Ectodermal cell (in vitro differentiated cells): ENCODE data around the gene CAPN13.

Source experiments
- H3K27ac ChIP-seq: 2 replicates; pipeline ENCODE4 v1.7.0; 2013; ENCODE audit warnings: mild to moderate bottlenecking, low read depth, low read length; ENCODE audit not compliant: insufficient read depth, poor library complexity, severe bottlenecking
- H3K27me3 ChIP-seq: 2 replicates; pipeline ENCODE4 v1.7.0; 2013; ENCODE audit warnings: mild to moderate bottlenecking, low read length; ENCODE audit not compliant: insufficient read depth, control insufficient read depth, poor library complexity, severe bottlenecking
- H3K36me3 ChIP-seq: one replicate; pipeline ENCODE4 v1.7.0; 2013; ENCODE audit warnings: low read length; ENCODE audit not compliant: control insufficient read depth, insufficient read depth
- H3K4me1 ChIP-seq: one replicate; pipeline ENCODE4 v1.7.0; 2013; ENCODE audit warnings: low read length; ENCODE audit not compliant: control insufficient read depth, insufficient read depth
- H3K4me3 ChIP-seq: 2 replicates; pipeline ENCODE4 v1.7.0; 2013; ENCODE audit warnings: low read depth, low read length, control low read depth; ENCODE audit not compliant: insufficient read depth
- H3K9me3 ChIP-seq: 2 replicates; pipeline ENCODE4 v1.7.0; 2013; ENCODE audit warnings: mild to moderate bottlenecking, low read length, moderate library complexity; ENCODE audit not compliant: control insufficient read depth
- WGBS, 2 experiments: methylation state at CpG; one replicate each; pipeline ENCODE4 v1.1.7; 2013; ENCODE audit warnings: missing lambda C conversion rate in 2 of 2; 5-methylcytosine and 5-hydroxymethylcytosine counted together

The CAPN13 gene

DNA sequence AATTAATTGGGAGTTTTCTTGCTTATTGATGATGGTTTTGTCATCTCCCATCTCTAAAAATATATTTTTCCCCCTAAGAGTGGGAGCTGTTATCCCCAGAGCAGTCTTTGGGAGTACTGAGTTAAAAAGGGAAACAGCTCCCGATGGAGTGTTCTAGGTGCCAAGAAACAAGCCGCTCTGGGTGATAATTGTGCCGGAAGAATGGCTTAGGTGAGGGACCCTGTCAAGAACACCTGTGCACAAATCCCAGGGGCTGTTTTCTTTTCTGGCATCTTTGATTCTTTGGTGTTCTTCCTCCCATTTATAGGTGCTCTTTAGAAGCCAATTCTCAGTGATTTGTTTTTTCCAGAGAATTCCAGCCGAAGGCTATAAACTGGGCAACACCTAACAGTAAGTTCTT, 1.4 kb upstream of the CAPN13 start:
- Histone ChIP-seq H3K9me3 (no peaks in the 10 kb centered on the region), H3K4me3 (no peak overlapping the region), H3K27me3 (no peaks in the 10 kb centered on the region), H3K4me1 (no peaks in the 10 kb centered on the region), H3K27ac (no peak overlapping the region), H3K36me3 (no peaks in the 10 kb centered on the region)
- WGBS, 2 experiments = 95% methylated on average over 4 of the region's 4 CpGs

DNA sequence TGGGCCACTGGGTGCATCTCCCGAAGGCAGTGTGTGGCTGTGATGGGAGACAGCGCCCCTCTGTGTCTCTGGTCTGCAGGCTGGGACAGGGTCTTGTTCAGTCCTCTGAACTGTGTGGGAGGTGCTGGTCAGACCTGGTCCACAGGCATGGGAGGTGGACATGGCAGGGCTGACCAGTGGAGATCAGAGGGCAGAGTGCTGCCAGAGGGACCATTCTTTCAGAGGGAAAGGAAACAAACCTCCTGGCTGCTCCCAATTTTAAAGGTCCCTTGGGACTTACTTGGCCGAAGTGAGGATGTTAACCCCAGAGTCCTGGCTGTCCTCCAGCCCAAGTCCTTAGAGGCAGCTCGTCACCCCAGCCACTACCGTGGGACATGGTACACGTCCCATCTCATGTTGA, 4.0 kb downstream of the CAPN13 start:
- Histone ChIP-seq H3K27me3 (no peaks in the 10 kb centered on the region), H3K27ac (no peak overlapping the region), H3K4me3 (no peak overlapping the region), H3K9me3 (no peaks in the 10 kb centered on the region), H3K36me3 (no peaks in the 10 kb centered on the region), H3K4me1 (no peaks in the 10 kb centered on the region)
- WGBS, 2 experiments = 91 to 97% methylated on average over 6 of the region's 6 CpGs

GRCh38 chr2:30802611-30803010, 4.6 kb downstream of the CAPN13 start:
- Histone ChIP-seq H3K4me1 (no peaks in the 10 kb centered on the region), H3K4me3 (no peak overlapping the region), H3K27ac (no peak overlapping the region), H3K27me3 (no peaks in the 10 kb centered on the region), H3K36me3 (no peaks in the 10 kb centered on the region), H3K9me3 (no peaks in the 10 kb centered on the region)
- WGBS, 2 experiments = 86 to 87% methylated on average over 4 of the region's 4 CpGs

DNA sequence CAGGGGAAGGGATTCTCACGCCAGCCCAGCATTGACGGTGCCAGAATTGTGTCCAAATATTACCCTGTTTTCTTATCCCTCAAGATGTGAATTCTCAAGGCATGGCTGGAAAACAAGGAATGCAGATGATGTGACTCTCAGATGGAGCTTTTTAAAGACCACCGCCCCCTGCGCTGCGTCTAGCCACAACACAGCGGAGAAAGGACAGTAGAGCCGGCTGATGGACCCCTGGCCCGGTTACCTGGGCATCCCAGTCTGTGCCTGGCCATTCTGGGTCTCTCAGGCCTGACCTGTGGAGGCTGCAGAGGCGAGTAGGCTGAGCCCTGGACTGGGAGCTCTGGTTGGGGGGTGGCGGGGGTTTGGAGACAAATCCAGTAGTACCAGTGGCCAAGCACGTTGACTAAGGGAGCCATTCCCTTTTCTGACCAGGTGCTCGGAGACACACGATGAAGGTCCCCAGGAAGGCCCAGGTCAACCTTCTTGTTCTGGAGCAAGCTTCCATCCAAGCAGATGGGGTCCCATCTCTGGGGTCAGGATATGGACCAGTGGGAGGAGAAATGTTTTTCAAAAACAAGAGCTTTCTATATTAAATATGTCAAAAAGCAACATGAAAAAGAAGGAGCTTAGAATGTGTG, 5.3 kb downstream of the CAPN13 start:
- Histone ChIP-seq H3K9me3 (no peaks in the 10 kb centered on the region), H3K4me1 (no peaks in the 10 kb centered on the region), H3K27ac (no peak overlapping the region), H3K36me3 (no peaks in the 10 kb centered on the region), H3K4me3 (no peak overlapping the region), H3K27me3 (no peaks in the 10 kb centered on the region)
- 94 to 95% methylated on average over 13 of the region's 13 CpGs for WGBS, 2 experiments

DNA sequence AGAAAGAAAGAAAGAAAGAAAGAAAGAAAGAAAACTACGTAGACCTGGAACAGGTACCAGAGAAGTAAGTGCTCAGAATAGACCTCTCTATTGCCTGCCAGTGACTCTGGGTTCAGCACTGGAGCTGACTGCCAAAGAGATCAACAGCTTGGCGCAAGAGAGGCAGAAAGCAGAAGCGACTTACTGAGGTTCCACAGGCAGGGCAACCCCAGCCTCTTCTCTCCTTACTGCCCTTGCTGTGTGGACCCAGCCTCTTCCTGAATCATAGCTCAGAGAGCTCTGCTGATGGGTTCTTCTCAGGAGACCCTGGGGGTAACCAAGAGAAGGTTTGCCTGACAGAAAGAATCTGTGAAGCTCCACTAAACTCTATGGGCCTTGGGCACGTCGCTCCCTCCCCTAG, 7.1 kb downstream of the CAPN13 start:
- Histone ChIP-seq H3K27me3 (no peaks in the 10 kb centered on the region), H3K9me3 (no peaks in the 10 kb centered on the region), H3K36me3 (no peaks in the 10 kb centered on the region), H3K4me3 (no peak overlapping the region), H3K27ac (no peak overlapping the region), H3K4me1 (no peaks in the 10 kb centered on the region)
- 92 to 94% methylated on average over 5 of the region's 5 CpGs for WGBS, 2 experiments

DNA sequence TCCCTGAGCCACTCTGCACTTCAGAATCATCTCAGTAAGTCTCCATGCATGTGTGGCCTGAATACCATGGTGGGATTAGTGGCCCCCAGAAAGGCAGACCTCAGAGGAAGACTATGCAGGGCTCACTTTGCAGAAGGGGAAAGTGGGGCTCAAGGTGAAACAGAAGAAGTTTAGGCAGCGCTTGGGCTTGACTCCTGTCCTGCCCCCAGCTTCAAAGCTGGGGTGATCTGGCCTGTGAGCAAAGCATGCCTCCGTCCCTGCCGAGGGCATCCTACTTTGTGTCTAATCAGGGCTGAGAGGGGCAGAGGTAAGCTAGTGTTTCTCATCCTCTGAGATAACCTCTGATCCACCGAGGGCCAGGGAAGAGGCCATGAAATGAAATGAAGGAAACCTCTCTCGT, 7.9 kb downstream of the CAPN13 start:
- no peaks in the 10 kb centered on the region for H3K36me3 ChIP-seq
- H3K4me1 ChIP-seq = no peaks in the 10 kb centered on the region
- H3K4me3 ChIP-seq = no peak overlapping the region
- no peaks in the 10 kb centered on the region for H3K27me3 ChIP-seq
- WGBS, 2 experiments = 85 to 87% methylated on average over 5 of the region's 5 CpGs
- no peak overlapping the region for H3K27ac ChIP-seq
- no peaks in the 10 kb centered on the region for H3K9me3 ChIP-seq

- Histone ChIP-seq H3K36me3 (no peaks in the 10 kb centered on the region), H3K27ac (no peak overlapping the region), H3K9me3 (no peaks in the 10 kb centered on the region), H3K4me3 (no peak overlapping the region), H3K27me3 (no peaks in the 10 kb centered on the region), H3K4me1 (no peaks in the 10 kb centered on the region)
- WGBS, 2 experiments = 55 to 60% methylated on average over 6 of the region's 6 CpGs
Measured at GRCh38 chr2:30798536-30798991, 8.7 kb downstream of the CAPN13 start.

DNA sequence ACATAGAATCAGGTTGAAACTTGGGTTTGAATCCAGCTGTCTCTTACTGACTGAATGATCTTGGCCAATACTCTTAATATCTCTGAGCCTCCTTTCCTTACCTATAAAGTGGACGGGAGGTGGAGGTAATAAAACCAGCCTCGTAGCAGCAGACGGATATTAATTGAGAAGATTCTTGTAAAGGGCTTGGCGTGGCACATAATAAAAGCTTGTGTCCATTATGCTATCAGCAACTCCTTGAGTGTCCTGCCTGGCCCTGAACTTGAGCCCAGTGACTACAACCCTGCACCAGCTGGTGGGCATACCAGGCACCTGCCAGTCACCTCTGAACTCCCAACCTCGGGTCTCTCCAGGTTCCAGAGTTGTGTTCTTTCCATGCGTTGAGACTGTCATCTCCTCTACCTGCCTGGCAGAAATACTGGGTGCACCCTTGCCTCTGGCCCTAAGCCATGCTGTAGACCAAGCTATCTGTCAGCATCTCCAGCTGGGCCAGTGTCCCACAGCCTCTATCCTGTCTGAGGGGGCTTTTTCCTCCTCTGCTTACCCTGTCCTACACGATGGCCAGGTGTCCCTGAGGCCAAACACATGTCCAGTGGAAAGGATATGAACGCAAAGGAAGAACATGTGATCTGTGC, 9.7 kb downstream of the CAPN13 start:
- Histone ChIP-seq H3K27me3 (no peaks in the 10 kb centered on the region), H3K4me3 (no peak overlapping the region), H3K36me3 (no peaks in the 10 kb centered on the region), H3K9me3 (no peaks in the 10 kb centered on the region), H3K4me1 (no peaks in the 10 kb centered on the region), H3K27ac (no peak overlapping the region)
- 93 to 94% methylated on average over 8 of the region's 8 CpGs for WGBS, 2 experiments

- Histone ChIP-seq H3K4me3 (no peak overlapping the region), H3K36me3 (no peaks in the 10 kb centered on the region), H3K9me3 (no peaks in the 10 kb centered on the region), H3K4me1 (no peaks in the 10 kb centered on the region), H3K27me3 (no peaks in the 10 kb centered on the region), H3K27ac (no peak overlapping the region)
- 85 to 89% methylated on average over 4 of the region's 4 CpGs for WGBS, 2 experiments
Measured at GRCh38 chr2:30796699-30797098, 10.5 kb downstream of the CAPN13 start.

DNA sequence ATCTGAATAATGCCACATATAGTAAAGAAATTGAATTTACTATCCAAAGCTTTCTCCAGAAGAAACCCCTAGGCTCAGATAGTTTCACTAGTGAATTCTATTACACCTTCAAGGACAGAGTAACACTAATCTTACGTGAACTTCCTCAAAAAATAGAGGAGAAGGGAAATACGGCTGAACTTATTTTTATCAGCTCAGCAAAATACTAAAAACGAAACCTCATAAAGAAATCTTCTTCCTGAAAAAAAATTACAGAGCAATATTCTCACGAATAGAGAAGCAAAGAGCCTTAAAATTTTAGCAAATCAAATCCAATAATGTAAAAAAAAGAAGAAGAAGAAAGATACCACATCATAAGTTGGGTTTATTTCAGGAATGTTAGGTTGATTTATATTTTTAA, 14.7 kb downstream of the CAPN13 start:
- Histone ChIP-seq H3K9me3 (no peaks in the 10 kb centered on the region), H3K36me3 (no peaks in the 10 kb centered on the region), H3K4me3 (no peak overlapping the region), H3K27me3 (no peaks in the 10 kb centered on the region), H3K4me1 (no peaks in the 10 kb centered on the region), H3K27ac (no peak overlapping the region)
- 75 to 87% methylated on average over 2 to 4 of the region's 4 CpGs for WGBS, 2 experiments
